Muscle of leg (tissue), 11 donors: Measurements from ENCODE around the gene TSPO. TPM values are rescaled to one million over a fixed set of nuclear protein-coding genes. Genes with fewer than 3 reads are reported as not detected.
A peak's percentile ranks its signal among the peaks of the same experiment; 100 is the strongest.

ENCODE experiments used
- DNase-seq: peaks from one replicate; pipeline ENCODE4 v3.0.0; 2013
- H3K27ac ChIP-seq: one replicate; pipeline ENCODE4 v1.5.1; 2013; ENCODE audit warnings: mild to moderate bottlenecking, low read length, control low read depth
- H3K27me3 ChIP-seq: one replicate; pipeline ENCODE4 v1.6.1; 2013; ENCODE audit warnings: low read length; ENCODE audit not compliant: control insufficient read depth, insufficient read depth
- H3K36me3 ChIP-seq: one replicate; pipeline ENCODE4 v1.6.1; 2013; ENCODE audit warnings: low read length; ENCODE audit not compliant: control insufficient read depth, insufficient read depth
- H3K4me1 ChIP-seq: one replicate; pipeline ENCODE4 v1.6.1; 2013; ENCODE audit warnings: low read length; ENCODE audit not compliant: control insufficient read depth, insufficient read depth
- H3K4me3 ChIP-seq: one replicate; pipeline ENCODE4 v1.5.1; 2013; ENCODE audit warnings: low read length, control low read depth
- H3K9me3 ChIP-seq: replicated peaks from 2 replicates; pipeline ENCODE4 v1.6.1; 2013; ENCODE audit warnings: low read depth, low read length; ENCODE audit not compliant: control insufficient read depth
- WGBS: methylation state at CpG from one replicate; pipeline ENCODE4 v1.1.5; 2013; ENCODE audit warnings: missing lambda C conversion rate; ENCODE audit not compliant: insufficient coverage; 5-methylcytosine and 5-hydroxymethylcytosine counted together
- polyA plus RNA-seq, 8 donors: library from polyadenylated mRNA; unstranded; fragments of 120-200 nt; gene quantifications; one replicate each; pipeline versions ENCODE4 v1.2.1 to v1.2.3, GENCODE V29; 2013; ENCODE audit warnings: inconsistent platforms in 1 of 8, low replicate concordance in 1 of 8; ENCODE audit not compliant: insufficient read length in 8 of 8, insufficient read depth in 1 of 8
- total RNA-seq: library from RNA; stranded (reverse); fragments of 120-200 nt; gene quantifications from one replicate; pipeline ENCODE4 v1.2.4, GENCODE V29; 2013

TSPO gene
- total and polyA plus RNA-seq, 9 donors = 57.9 to 126 (median 70.1) TPM

DNA sequence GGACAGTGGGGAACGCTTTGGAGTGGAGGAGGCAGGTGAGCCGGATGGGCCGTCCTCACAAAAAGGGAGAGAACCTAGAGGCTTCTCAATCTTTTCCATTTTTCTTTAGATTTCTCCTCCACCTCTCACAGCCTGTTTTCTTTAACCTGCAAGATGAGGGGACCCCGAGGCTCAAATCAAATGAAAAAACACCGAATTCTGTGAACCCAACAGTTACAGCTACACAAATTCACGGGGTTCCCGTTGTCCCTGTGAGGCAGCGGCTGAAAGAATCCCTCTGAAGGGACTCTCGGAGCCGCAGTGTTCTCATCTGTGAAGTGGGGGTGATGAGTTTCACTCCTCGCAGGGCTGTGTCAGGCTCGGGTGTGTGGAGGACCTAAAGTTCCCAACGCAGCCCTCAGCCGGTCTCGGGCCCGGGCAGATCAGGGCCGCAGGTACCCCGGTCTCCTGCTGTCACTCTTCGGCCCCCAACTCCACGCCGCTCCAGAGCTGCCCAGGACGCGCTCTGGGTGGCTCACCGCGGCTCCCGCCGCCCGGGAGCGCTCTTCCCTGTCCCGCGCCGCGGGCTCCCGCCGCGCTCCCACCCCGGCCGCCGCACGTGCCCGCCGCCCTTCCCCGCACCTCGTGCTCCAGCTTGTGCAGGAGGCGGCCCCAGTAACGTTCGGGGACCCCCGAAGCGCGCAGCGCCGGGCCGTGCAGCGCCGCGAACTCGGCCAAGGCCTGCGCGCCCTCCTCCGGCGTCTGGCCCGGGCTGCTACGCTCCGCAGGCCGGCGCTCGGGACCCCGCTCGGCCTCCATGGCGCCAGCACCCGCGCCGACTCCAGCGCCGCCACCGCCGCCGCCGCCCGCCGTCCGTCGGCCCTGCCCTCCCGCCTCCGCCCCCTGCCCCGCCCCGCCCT, 35.2 kb downstream of the TSPO start, which contains the start of gene TTLL12:
TSS of gene TTLL12 (minus strand) at position 863 of the 899 bp plus-strand sequence. CDS start at position 798, 65 bp downstream.
- peak within 1 kb of the TSS; percentile 94 for H3K27ac ChIP-seq
- H3K4me1 ChIP-seq = peaks cover 21% of the 10 kb centered on the region
- H3K9me3 ChIP-seq = no peaks in the 10 kb centered on the region
- peaks cover 18% of the 10 kb centered on the region for H3K36me3 ChIP-seq
- H3K27me3 ChIP-seq = peaks cover 9% of the 10 kb centered on the region
- H3K4me3 ChIP-seq = peak within 1 kb of the TSS; percentile 63
- peak; percentile 81 for DNase-seq
- under 1% methylated on average over 57 of the region's 87 CpGs for WGBS

DNA sequence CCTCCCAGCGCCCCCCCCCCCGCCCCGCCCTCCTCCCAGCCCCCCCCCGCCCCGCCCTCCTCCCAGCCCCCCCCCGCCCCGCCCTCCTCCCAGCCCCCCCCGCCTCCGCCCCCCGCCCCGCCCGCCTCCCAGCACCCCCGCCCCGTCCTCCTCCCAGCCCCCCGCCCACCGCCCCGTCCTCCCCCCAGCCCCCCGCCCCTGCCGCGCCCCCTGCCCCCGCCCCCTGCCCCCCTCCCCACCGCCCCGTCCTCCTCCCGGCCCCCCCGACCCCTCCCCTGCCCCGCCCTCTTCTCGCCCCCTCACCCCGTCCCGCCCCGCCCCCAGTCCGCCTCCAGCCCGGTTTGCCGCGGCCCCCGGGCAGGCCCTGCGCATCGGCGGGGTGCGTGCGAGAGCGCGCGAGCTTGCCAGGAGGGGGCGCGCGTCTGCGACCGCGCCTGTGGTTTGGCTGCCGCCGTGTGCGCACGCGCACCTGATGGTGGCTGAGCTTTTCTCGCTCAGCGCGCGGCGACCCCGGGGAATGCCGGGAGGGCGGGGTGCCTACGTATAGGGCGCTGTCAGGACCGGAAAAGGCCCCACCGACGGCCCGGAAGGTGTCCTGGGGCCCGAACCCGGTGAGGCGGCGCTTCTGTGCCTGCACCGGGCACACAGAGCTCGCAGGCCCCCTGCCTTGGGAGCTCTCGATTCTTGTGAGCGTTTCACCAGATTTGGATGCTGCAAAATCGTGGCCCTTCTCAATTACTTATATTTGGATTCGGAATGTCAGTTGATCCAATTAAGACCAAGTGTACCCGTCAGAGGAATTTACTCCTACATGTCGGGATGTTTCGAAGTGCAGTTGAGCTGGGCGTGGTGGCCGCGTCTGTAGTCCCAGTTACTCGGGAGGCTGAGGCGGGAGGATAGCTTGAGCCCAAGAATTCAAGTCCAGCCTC, 36.1 kb downstream of the TSPO start:
- peak overlapping the region; percentile 59 for H3K4me3 ChIP-seq
- no peaks in the 10 kb centered on the region for H3K9me3 ChIP-seq
- WGBS = 1% methylated on average over 45 of the region's 86 CpGs
- H3K27ac ChIP-seq = peak overlapping the region; percentile 94
- peak; percentile 98 for DNase-seq
- peaks cover 21% of the 10 kb centered on the region for H3K4me1 ChIP-seq
- H3K27me3 ChIP-seq = peaks cover 9% of the 10 kb centered on the region
- H3K36me3 ChIP-seq = peaks cover 10% of the 10 kb centered on the region

DNA sequence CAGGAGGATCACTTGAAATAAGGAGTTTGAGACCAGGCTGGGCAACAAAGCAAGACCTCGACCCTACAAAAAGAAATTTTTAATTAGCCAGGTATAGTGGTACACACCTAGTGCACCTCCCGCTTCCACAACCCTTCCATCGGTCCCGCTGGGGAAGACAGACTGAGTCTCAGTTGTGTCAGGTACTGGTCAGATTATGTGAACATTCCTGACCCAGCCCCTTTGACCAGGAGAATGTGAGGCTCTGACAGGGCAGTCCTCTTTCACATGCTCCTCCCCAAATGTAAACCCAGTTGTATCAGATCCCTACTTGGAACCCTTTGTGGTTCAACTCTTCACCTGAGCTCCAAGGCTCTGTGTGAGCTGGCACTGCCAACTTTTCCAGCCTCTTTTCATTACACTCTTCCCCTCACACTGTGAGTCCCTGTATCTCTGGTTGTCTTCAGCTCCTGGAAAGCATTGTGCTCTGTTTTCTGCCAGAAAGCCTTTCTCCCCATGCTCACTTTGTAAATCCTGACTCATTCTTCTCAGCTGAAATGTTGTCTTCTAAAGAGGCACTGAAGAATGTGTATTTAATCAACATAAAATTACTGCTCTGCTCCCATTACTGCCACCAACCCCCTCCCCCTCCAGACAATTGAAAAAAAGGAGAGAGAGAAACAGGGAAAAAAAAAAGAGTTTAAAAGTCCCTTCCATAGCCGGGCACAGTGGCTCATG, 37.6 kb downstream of the TSPO start:
- Histone ChIP-seq H3K27ac (no peak overlapping the region), H3K36me3 (no peaks in the 10 kb centered on the region), H3K4me1 (peaks cover 21% of the 10 kb centered on the region), H3K4me3 (no peak overlapping the region), H3K27me3 (peaks cover 11% of the 10 kb centered on the region), H3K9me3 (no peaks in the 10 kb centered on the region)
- WGBS = 100% methylated on average over 3 of the region's 5 CpGs
- DNase-seq = no peak

DNA sequence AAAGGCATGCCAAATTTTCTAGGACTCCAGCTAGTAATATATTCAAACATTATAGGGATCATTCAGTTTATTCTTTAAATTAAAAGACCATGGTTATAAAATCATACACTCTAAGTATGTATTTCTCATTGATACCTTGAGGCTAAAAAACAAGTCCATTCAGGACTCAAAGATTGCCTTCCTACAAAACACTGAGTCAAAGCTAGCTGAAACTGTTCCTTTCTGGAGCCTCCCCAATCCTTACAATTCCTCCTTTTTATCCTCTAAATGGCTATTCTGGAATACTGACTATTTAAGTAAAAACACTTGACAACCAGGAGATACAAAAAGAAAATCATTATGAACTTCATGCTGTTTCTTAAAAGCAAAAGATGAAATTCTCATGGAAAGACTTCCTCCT, 40.5 kb downstream of the TSPO start:
- DNase-seq = no peak
- H3K27me3 ChIP-seq = peaks cover 11% of the 10 kb centered on the region
- H3K36me3 ChIP-seq = no peaks in the 10 kb centered on the region
- peaks cover 2% of the 10 kb centered on the region for H3K4me1 ChIP-seq
- no peak overlapping the region for H3K4me3 ChIP-seq
- no peak overlapping the region for H3K27ac ChIP-seq
- H3K9me3 ChIP-seq = no peaks in the 10 kb centered on the region

DNA sequence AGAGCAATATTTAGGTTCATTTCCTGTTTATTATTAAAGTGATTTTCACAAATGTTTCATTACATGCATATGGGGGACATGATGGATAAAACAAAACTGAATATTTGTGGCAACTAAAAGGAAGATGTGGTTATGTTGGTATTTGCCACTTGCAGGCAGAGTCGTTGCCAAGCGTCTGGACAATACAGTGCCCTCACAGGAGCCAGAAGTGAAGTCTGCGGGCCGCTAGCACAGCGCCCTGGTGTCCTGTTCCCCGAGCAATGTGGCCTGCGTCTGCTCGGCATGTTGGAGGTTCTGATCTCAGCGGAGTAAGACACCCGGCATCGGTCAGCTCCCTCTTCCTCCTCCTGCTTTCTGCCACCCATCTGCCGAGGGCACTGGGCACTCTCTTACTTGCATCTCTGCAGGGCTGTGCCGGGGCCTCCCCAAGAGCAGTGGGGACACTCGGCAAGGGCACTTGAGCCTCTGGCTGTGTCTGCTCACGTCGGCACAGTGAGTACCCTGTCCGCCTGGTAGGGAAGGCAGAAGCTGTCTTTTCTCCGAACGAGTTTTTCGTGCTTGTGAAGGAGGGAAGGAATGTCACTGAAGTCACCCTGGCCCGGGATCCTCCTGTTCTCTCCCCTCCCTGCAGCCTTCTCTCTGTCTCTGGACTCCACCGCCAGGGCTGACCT, 46.0 kb downstream of the TSPO start:
- no peaks in the 10 kb centered on the region for H3K4me1 ChIP-seq
- H3K4me3 ChIP-seq = no peak overlapping the region
- H3K27me3 ChIP-seq = peaks cover 2% of the 10 kb centered on the region
- DNase-seq = no peak
- H3K36me3 ChIP-seq = no peaks in the 10 kb centered on the region
- H3K9me3 ChIP-seq = no peaks in the 10 kb centered on the region
- H3K27ac ChIP-seq = no peak overlapping the region
- 58% methylated on average over 12 of the region's 22 CpGs for WGBS

DNA sequence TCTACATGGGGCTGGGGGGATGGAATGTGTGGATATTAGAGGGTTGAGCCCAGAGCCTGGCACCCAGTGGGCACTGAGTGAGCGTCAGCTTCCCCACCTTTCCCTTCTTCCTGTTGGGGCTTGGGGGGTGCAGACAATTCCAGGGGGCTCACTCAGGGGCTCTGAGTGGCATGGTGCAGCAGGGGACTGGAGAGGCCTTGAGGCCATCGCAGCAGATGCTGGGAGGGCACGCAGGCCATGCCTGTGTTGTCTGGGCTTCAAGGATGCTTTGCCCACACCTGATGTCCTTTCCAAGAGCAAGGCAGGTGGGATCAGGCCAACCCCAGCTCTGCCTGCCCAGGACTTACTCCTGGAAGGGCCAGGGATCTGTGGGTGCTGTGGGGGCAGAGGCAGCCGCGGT, 46.8 kb downstream of the TSPO start:
- H3K27me3 ChIP-seq = no peaks in the 10 kb centered on the region
- WGBS = 100% methylated on average over 2 of the region's 5 CpGs

DNA sequence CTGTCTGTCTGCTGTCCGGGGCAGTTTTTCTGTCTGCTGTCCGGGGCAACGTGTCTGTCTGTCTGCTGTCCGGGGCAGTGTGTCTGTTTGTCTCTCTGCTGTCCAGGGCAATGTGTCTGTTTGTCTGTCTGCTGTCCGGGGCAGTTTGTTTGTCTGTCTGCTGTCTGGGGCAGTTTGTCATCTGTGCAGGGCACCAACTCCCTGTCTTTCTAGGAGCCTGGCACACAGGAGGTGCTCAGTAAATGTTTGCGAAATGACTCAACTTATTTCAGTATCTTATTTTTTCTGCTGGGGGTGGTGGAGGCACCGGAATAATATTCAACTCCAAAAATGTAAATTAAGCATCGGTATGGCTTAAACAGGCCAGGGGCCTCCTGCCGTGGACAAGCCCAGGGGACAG, 47.6 kb downstream of the TSPO start:
- 71% methylated on average over 5 of the region's 9 CpGs for WGBS
- no peak for DNase-seq
- Histone ChIP-seq H3K27me3 (no peaks in the 10 kb centered on the region), H3K4me3 (no peak overlapping the region), H3K27ac (no peak overlapping the region), H3K9me3 (no peaks in the 10 kb centered on the region), H3K4me1 (peaks cover 9% of the 10 kb centered on the region), H3K36me3 (no peaks in the 10 kb centered on the region)

More for the DNA sequence above, 46.8 kb downstream of the TSPO start:
- no peak overlapping the region for H3K4me3 ChIP-seq
- DNase-seq = no peak
- no peaks in the 10 kb centered on the region for H3K9me3 ChIP-seq
- H3K27ac ChIP-seq = no peak overlapping the region
- no peaks in the 10 kb centered on the region for H3K36me3 ChIP-seq
- peaks cover 4% of the 10 kb centered on the region for H3K4me1 ChIP-seq

DNA sequence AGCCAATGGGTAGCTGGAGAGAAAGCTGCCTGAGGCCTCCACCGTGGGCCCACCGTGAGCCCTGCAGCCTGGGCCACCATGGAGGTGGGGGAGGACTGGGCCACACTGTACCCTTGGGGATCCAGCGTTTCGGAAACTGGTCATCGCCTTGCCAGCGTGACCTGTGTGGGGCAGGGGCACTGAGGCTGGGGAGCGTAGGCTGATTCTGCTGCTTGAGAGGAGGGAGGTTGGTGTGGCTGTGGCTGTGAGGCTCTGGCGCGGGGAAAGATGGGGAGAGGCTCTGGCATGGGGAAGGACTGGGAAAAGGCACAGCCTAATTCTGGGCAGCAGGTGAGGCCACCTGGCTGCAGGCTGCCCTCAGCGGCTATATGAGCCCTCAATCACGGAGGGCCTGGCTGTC, 48.2 kb downstream of the TSPO start:
- WGBS = 86% methylated on average over 10 of the region's 11 CpGs
- Histone ChIP-seq H3K9me3 (no peaks in the 10 kb centered on the region), H3K27me3 (no peaks in the 10 kb centered on the region), H3K4me1 (peaks cover 9% of the 10 kb centered on the region), H3K4me3 (no peak overlapping the region), H3K36me3 (no peaks in the 10 kb centered on the region), H3K27ac (no peak overlapping the region)
- no peak for DNase-seq

DNA sequence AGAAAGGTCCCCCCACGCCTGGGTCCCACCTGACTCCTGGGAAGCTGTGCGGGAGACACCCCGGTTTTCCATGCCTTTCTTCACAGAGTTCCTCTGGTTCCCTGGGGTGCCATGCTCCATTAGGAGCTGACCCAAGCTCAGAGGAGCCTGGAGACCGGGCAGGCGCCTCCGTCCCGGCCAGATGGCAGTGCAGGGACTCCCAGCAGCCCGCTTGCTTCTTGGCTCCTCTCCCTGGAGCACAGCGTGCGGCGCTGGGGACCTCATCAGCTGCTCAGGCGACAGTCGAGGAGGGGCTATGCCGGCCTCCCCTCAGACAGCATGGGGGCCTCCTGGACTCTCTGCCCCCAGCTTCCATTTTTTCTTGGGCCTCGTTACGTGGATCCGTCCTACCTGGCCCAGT, 48.7 kb downstream of the TSPO start:
- no peaks in the 10 kb centered on the region for H3K9me3 ChIP-seq
- H3K4me3 ChIP-seq = no peak overlapping the region
- DNase-seq = no peak
- H3K4me1 ChIP-seq = peaks cover 9% of the 10 kb centered on the region
- WGBS = 60% methylated on average over 17 of the region's 17 CpGs
- H3K27ac ChIP-seq = no peak overlapping the region
- no peaks in the 10 kb centered on the region for H3K36me3 ChIP-seq
- no peaks in the 10 kb centered on the region for H3K27me3 ChIP-seq
